ENCODE results near the gene RNU1-3.
"Not testable (repeated sequence)": the region's sequence is repeated elsewhere in the genome, so short reads cannot be mapped to it uniquely, and the experiment has no call there.

DNA sequence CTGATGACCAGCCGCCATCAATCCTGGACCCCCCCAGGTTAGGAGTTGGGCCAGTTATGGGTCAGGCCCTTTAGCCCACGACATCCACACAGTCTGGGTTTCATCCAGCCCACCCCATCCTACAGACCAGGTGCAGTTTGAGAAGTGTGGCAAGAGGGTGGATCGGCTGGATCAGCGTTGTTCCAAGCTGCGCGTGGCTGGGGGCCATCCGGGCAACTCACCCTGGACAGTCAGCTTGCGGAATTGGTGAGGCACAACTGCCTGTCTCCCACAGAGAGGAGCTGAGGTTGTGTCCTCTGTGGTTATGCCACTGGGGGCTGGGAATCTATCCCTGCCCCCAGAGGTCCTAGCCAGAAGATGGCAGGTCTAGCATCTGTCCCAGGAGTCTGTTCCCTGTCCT lies 18.0 kb downstream of the RNU1-3 start:
- TF ChIP-seq, protein P1, sequence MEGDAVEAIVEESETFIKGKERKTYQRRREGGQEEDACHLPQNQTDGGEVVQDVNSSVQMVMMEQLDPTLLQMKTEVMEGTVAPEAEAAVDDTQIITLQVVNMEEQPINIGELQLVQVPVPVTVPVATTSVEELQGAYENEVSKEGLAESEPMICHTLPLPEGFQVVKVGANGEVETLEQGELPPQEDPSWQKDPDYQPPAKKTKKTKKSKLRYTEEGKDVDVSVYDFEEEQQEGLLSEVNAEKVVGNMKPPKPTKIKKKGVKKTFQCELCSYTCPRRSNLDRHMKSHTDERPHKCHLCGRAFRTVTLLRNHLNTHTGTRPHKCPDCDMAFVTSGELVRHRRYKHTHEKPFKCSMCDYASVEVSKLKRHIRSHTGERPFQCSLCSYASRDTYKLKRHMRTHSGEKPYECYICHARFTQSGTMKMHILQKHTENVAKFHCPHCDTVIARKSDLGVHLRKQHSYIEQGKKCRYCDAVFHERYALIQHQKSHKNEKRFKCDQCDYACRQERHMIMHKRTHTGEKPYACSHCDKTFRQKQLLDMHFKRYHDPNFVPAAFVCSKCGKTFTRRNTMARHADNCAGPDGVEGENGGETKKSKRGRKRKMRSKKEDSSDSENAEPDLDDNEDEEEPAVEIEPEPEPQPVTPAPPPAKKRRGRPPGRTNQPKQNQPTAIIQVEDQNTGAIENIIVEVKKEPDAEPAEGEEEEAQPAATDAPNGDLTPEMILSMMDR (IDR thresholded peaks at IDR 0.05; ENCODE audit: low read depth, low read length, missing input control) = not testable (repeated sequence)
- not testable (repeated sequence) for TF ChIP-seq RAD21 (IDR thresholded peaks at IDR 0.05); YY1 (IDR thresholded peaks at IDR 0.05); TAF1 (conservative IDR thresholded peaks at IDR 0.05); FOXA1 (IDR thresholded peaks at IDR 0.05)

Measured in liver (tissue), 3 donors.